SU-DHL-6 (cell line): ENCODE data around the gene DSTN.

Source experiments
- CTCF ChIP-seq: fragments of 200-600 bp; sonication (generic); IDR thresholded peaks from one replicate; pipeline ENCODE4 v1.5.1; 2017; ENCODE audit warnings: antibody characterized with exemption, mild to moderate bottlenecking, low read length, moderate library complexity; ENCODE audit not compliant: insufficient read depth, poor library complexity, severe bottlenecking
- EZH2phosphoT487 ChIP-seq: fragments of 200-600 bp; sonication (generic), shearing (Covaris generic); conservative IDR thresholded peaks from 2 replicates; pipeline ENCODE4 v1.6.1; 2018; ENCODE audit warnings: mild to moderate bottlenecking, antibody characterized with exemption, low read length, moderate library complexity, mixed read lengths

GRCh38 chr20:17594443-17594842 is 24.6 kb downstream of the DSTN start:
- no peak for TF ChIP-seq CTCF
- TF ChIP-seq EZH2phosphoT487 = no peak
